Aorta (tissue), 5 donors: ENCODE results near the gene CCNO. TPM values are rescaled to one million over a fixed set of nuclear protein-coding genes. Genes with fewer than 3 reads are reported as not detected.

Experiments
- ATAC-seq: fragments of 200-7000 bp; cut with Tn5 transposase; one replicate; pipeline ENCODE4 v1.9.1; 2022; ENCODE audit warnings: moderate library complexity; ENCODE audit not compliant: low FRiP score
- DNase-seq, 2 donors: peaks; one replicate each; pipeline ENCODE4 v3.0.0-alpha.2; 2020
- H3K27ac ChIP-seq, 2 donors: one replicate each; pipeline ENCODE4 v1.5.1; 2013; ENCODE audit warnings: low read length in 2 of 2, mild to moderate bottlenecking in 2 of 2, moderate library complexity in 2 of 2, control low read depth in 1 of 2, inconsistent platforms in 1 of 2, low read depth in 1 of 2
- H3K27me3 ChIP-seq, 2 donors: one replicate each; pipeline ENCODE4 v1.6.1; 2013; ENCODE audit warnings: control low read depth in 1 of 2, low read length in 1 of 2, mild to moderate bottlenecking in 1 of 2, moderate library complexity in 1 of 2; ENCODE audit not compliant: insufficient read depth in 2 of 2, control insufficient read depth in 1 of 2
- H3K36me3 ChIP-seq, 2 donors: one replicate each; pipeline ENCODE4 v1.6.1; 2013; ENCODE audit warnings: control low read depth in 1 of 2, low read length in 1 of 2, mild to moderate bottlenecking in 1 of 2; ENCODE audit not compliant: insufficient read depth in 2 of 2, control insufficient read depth in 1 of 2
- H3K4me1 ChIP-seq, 2 donors: one replicate each; pipeline ENCODE4 v1.6.1; 2013; ENCODE audit warnings: low read length in 2 of 2, control low read depth in 1 of 2, mild to moderate bottlenecking in 1 of 2, moderate library complexity in 1 of 2; ENCODE audit not compliant: insufficient read depth in 2 of 2, control insufficient read depth in 1 of 2
- H3K4me3 ChIP-seq, 2 donors: one replicate each; pipeline ENCODE4 v1.5.1; 2013; ENCODE audit warnings: low read length in 2 of 2, control low read depth in 1 of 2, mild to moderate bottlenecking in 1 of 2
- H3K9me3 ChIP-seq: one replicate; pipeline ENCODE4 v1.6.1; 2013; ENCODE audit warnings: mild to moderate bottlenecking, low read length; ENCODE audit not compliant: control insufficient read depth
- WGBS, 2 donors: extraction: QIAGEN DNeasy Blood & Tissue Kit; methylation state at CpG; one replicate each; pipeline ENCODE4 v1.1.7; 2013; 5-methylcytosine and 5-hydroxymethylcytosine counted together
- intact Hi-C, 2 donors: fragments of 100-400 bp; cut with DNase I; formaldehyde crosslinking; loops; one replicate each; pipeline versions ENCODE4 v1.14.2 to v1.15.0; 2022
- polyA plus RNA-seq, 2 donors: library from polyadenylated mRNA; stranded (reverse); fragments of 200-250 nt; gene quantifications; one replicate each; pipeline ENCODE4 v1.2.3, GENCODE V29; 2013
- total RNA-seq, 2 donors: library from RNA; stranded (reverse); fragmentation: NEBNext Ultra II Directional; extraction: Animal tissue kit (Norgen Biotek cat#: 25700); gene quantifications; one replicate each; pipeline ENCODE4 v1.2.1, GENCODE V29; 2021
- donor health status: healthy with polysubstance abuse.
- donor health status: Bipolar disorder and iron deficiency.
- donor health status: DM: no; HTN: no; CAD: no.
- donor health status: DM: no; HTN: no; CAD: no.
- donor health status: DM: yes; HTN: yes; CAD: no.

CCNO gene
- total and polyA plus RNA-seq, 4 donors: 0.54 to 10.1 (median 1.1) TPM

DNA sequence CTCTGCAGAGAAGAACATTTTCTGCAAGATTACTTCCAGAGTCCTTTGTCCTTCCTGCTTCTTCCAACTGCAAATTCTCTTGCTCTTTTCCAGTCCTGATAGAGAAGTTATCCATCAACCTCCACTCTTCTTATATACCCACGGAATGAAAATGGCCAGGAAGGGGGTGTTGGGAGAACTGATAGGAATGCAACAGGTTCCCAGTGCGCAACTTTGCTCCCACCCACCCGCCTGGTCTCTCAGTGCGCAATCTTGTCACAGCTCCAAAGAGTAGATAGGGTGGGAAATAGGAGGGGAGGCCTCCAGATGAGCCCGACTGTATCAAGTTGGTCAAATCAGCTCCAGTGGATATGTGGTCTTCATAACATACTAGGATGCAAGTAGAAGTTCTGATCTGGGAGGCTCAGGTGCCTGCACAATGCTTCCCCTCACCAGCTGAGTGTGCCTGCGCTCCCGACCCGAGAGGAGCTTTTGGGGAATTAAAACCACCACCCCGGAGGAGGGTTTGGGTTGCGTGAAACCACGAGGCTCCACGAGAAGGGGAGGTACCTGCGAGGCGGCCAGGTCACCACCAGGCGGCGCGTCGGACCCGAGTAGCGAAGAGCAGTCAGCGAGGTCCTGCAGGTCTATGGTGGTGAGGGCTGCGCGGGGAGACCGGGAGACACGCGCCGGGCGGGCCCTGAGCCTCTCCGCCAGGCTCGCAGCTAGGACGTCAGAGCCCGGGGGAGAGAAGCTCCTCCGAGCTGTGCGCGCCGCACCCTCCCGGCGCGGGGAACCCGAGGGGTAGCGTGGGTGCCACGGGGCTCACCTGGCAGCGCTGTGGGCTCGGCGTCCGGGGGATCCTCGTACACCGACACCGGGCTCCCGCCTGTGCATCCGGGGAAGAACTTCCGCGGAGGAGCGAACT lies 7.1 kb downstream of the CCNO start:
- Histone ChIP-seq H3K4me1 (no peaks in the 10 kb centered on the region), H3K36me3 (no peaks in the 10 kb centered on the region), H3K27me3 (no peaks in the 10 kb centered on the region), H3K27ac (no peak overlapping the region), H3K4me3 (no peak overlapping the region), H3K9me3 (peaks cover 1% of the 10 kb centered on the region)
- ATAC-seq (peak; percentile 43), DNase-seq (peak in 1 of 2 donors; percentile 84)
- intact Hi-C loops: loop anchor here (2.0 to 10.0 kb wide), 2 partner anchors 49 to 51 kb away; partner anchors contain the start of gene CDC20B (in 1 of the 2)
- 10 to 11% methylated on average over 52 to 54 of the region's 54 CpGs for WGBS, 2 donors

- no peak overlapping the region for H3K27ac ChIP-seq
- ATAC-seq (no peak), DNase-seq (no peak)
- no peaks in the 10 kb centered on the region for H3K27me3 ChIP-seq
- H3K9me3 ChIP-seq: peaks cover 1% of the 10 kb centered on the region
- no peaks in the 10 kb centered on the region for H3K4me1 ChIP-seq
- H3K36me3 ChIP-seq: no peaks in the 10 kb centered on the region
- intact Hi-C loops: loop anchor here in 1 of 2 donors (10.0 kb wide), 1 partner anchor 51 kb away; the partner anchor contains the start of gene CDC20B
- H3K4me3 ChIP-seq: no peak overlapping the region
These were observed 8.1 kb downstream of the CCNO start for GRCh38 chr5:55225346-55225745.

- intact Hi-C loops: loop anchor here in 1 of 2 donors (10.0 kb wide), 1 partner anchor 49 kb away; the partner anchor contains the start of gene CDC20B
- ATAC-seq (no peak), DNase-seq (no peak)
- no peak overlapping the region for H3K4me3 ChIP-seq
- H3K9me3 ChIP-seq: peaks cover 1% of the 10 kb centered on the region
- H3K4me1 ChIP-seq: no peaks in the 10 kb centered on the region
- 81 to 88% methylated on average over 7 of the region's 7 CpGs for WGBS, 2 donors
- no peaks in the 10 kb centered on the region for H3K36me3 ChIP-seq
- H3K27me3 ChIP-seq: no peaks in the 10 kb centered on the region
- no peak overlapping the region for H3K27ac ChIP-seq
These were observed 9.6 kb downstream of the CCNO start for GRCh38 chr5:55223812-55224240.

DNA sequence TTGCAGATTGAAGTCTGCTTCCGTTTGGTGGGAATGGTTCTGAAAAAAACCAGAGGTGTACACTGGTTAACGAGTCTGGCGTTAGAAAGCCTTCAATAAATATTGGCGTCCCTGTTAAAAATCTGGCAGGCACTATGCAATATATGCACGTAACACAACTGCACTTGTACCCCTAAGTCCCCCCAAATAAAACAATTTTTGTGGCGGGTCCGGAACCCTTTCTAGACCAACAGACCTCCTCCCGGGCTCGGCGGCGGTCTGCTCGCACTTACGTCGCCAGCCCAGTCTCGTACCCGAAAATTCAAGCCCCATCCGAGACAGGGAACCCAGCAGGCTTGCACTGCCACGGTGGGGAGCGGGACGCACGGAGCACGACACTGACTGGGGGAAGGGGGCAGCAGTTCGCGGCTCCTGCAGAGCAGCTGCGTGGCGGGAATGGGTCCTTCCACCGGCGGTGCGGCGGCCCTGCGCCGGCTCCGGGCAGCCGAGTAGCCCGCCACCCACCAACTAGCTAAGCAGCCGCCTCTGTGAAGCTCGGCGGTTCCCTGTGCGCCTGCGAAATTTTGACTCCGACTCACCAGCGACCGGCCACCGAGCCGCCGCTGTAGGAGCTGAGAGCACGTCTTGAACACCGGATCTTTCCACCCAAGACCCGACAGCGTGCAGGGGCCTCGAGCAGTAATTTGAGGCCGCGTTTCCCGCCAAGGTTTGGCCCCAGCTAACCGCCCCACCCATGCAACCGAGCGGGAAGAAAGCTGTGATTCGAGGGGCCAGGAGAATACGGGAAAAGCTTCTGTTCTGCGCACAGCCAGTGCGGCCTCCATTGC lies 10.2 kb downstream of the CCNO start:
- peaks cover 1% of the 10 kb centered on the region for H3K9me3 ChIP-seq
- no peaks in the 10 kb centered on the region for H3K4me1 ChIP-seq
- no peaks in the 10 kb centered on the region for H3K27me3 ChIP-seq
- no peak overlapping the region for H3K27ac ChIP-seq
- WGBS, 2 donors: 40 to 51% methylated on average over 55 to 61 of the region's 61 CpGs
- intact Hi-C loops: loop anchor here in 1 of 2 donors (10.0 kb wide), 1 partner anchor 48 kb away; the partner anchor contains the start of gene CDC20B
- DNase-seq (no peak), ATAC-seq (no peak)
- no peaks in the 10 kb centered on the region for H3K36me3 ChIP-seq
- no peak overlapping the region for H3K4me3 ChIP-seq

GRCh38 chr5:55222092-55222984 lies 11.1 kb downstream of the CCNO start:
- Histone ChIP-seq H3K27me3 (no peaks in the 10 kb centered on the region), H3K36me3 (no peaks in the 10 kb centered on the region), H3K4me3 (no peak overlapping the region), H3K4me1 (no peaks in the 10 kb centered on the region), H3K9me3 (peaks cover 1% of the 10 kb centered on the region), H3K27ac (no peak overlapping the region)
- no peak for DNase-seq
- ATAC-seq: no peak
- intact Hi-C loops: loop anchor here in 1 of 2 donors (10.0 kb wide), 1 partner anchor 48 kb away; the partner anchor contains the start of gene CDC20B
- 50 to 51% methylated on average over 30 of the region's 30 CpGs for WGBS, 2 donors

- 4 to 6% methylated on average over 55 to 62 of the region's 62 CpGs for WGBS, 2 donors
- DNase-seq (peak; percentile 50 to 77), ATAC-seq (no peak)
- Histone ChIP-seq H3K9me3 (peaks cover 1% of the 10 kb centered on the region), H3K27me3 (no peaks in the 10 kb centered on the region), H3K4me3 (no peak overlapping the region), H3K4me1 (no peaks in the 10 kb centered on the region), H3K27ac (no peak overlapping the region), H3K36me3 (no peaks in the 10 kb centered on the region)
- intact Hi-C loops: loop anchor here in 1 of 2 donors (10.0 kb wide), 1 partner anchor 46 kb away; the partner anchor contains the start of gene CDC20B
These were observed 12.8 kb downstream of the CCNO start for GRCh38 chr5:55220433-55221185.

GRCh38 chr5:55219770-55220169 lies 13.6 kb downstream of the CCNO start:
- H3K27ac ChIP-seq: no peak overlapping the region
- intact Hi-C loops: loop anchor here in 1 of 2 donors (10.0 kb wide), 1 partner anchor 45 kb away; the partner anchor contains the start of gene CDC20B

More at GRCh38 chr5:55219770-55220169, 13.6 kb downstream of the CCNO start:
- Histone ChIP-seq H3K9me3 (peaks cover 1% of the 10 kb centered on the region), H3K4me1 (no peaks in the 10 kb centered on the region), H3K36me3 (no peaks in the 10 kb centered on the region), H3K4me3 (no peak overlapping the region), H3K27me3 (no peaks in the 10 kb centered on the region)
- no peak for ATAC-seq
- DNase-seq: no peak
- WGBS, 2 donors: 97% methylated on average over 3 of the region's 3 CpGs
